Measurements from ENCODE around the gene CISH.

The CISH gene

DNA sequence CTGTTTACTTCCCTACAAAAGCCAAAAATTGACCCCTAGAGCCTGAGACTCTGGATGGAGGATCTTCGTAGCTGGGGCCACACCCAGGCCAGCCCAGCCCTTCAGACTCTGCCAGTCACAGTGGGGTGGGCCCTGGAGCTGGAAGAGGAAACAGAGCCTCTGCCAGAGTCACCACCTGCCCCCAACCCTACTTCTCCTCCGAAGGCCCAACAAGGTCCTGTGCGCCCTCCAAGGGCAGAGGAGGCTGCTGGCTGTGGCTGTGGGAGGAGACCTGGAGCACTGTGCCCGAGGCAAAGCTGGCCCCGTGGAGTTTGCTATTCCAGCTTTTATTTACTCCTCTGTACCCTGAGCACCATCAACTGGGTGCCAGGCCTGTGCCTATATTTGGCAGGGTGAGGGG, 19.0 kb downstream of the CISH start:
- no peak for DNase-seq

- peak; percentile 31 for DNase-seq
These were observed 20.3 kb downstream of the CISH start for GRCh38 chr3:50591196-50591741.

DNA sequence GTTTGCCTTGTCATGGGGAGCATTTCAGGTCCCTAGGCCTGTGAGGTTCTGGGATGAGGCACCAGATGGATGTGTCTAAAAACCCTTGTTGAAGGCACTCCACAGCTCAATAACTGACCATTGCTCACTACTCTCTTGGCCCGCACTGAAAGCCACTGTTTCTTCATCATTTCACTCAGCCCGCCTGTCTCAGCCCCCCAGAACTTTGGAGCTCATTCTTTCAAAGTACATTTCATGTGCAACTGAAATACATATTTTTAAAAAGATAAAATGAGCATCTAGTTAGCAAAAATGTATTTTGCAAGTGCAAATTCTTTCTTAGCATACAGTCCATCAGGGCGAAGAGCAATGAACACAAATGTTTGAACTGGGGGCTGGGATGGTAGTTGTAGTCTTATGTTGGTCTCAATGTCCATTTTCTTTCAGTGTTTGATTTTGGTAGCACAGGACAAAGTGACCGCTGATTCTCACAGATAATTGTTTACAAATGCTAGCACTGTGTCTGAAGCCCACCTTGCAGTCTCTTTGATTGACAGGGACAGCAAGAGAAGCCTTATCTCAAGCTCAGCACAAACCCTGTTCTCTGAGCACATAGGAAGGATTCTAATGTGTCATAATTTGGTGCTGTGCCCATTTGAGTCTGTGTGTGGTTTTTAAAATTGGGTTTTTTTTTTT, 22.7 kb downstream of the CISH start:
- DNase-seq = peak; percentile 40

DNA sequence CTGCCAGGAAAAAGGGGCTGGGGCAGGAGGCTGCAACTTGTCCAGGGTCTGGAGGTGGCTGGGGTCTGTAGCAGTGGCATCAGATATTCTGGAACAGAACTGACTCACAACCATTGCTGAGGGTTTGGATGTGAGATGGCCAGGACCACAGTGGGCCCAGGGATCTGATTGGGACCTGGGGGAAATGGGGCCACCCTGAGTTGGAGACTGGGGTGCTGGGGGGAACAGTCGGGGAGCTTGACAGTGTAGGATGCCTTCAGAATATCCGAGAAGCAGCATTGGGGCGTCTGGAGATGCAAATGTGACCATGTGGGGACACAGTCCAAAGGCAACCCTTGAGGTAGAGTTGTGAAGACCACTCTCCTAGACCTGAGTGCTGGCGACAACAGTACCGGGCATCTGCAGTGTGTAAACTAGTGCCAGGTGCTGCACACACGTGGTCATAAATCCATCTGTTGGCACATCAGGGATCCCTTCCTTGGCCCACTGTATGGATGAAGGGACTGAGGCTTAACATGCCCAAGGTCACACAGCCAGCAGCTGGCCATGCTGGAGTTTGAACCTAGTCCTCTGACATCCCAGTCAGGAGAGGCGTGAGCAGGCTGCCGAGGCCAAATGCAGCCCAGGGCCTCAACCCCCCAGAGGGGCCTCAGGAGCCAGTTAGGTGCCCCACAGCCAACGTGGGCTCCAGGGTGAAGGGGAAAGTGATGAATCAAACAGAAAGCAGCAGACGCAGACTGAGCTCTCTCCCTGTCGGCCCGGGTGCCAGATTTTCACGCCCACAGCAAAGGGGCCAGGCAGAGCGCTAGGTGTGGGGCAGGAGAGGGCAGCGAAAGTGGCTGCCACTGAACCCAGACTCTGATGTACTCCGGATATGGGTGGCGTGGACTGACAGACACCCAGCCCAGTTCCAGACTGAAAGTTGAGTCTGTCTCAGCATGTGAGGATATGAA, 23.5 kb downstream of the CISH start:
- peak; percentile 81 for DNase-seq

DNA sequence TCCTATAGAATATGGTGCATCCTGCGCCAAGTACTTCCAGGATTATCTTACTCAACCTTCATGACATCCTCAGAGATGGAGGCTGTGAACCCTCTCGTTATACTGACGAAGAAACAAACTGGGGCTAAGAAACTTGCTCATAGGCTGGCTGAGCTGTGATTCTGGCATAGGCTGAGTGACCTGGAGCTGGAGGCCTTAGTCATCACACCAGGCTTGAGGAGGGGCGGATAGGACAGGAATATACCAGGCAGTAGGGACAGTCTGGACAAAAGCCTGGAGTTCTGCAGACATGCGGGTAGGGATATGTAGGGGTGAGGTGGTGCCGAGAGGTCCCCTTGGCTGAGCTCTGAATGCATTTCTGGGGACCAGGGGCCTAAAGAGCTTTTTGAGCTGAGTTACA, 24.2 kb downstream of the CISH start:
- DNase-seq = no peak

DNA sequence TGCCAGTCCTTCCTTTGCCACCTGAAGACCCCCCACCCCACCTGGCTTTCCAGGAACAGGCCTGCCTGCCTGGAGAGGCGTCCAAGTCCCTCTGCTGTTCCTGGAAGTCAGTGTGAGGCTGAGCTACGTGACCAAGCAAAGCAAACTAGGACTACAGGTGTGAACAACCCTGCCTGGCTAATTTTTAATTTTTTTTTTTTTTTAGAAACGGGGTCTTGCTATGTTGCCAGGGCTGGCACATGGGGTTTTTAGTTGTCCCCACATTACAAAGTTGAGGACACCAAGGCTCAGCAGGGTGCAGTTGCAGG, 24.9 kb downstream of the CISH start:
- DNase-seq = no peak

GRCh38 chr3:50585919-50586762, 25.4 kb downstream of the CISH start:
- no peak for DNase-seq

DNA sequence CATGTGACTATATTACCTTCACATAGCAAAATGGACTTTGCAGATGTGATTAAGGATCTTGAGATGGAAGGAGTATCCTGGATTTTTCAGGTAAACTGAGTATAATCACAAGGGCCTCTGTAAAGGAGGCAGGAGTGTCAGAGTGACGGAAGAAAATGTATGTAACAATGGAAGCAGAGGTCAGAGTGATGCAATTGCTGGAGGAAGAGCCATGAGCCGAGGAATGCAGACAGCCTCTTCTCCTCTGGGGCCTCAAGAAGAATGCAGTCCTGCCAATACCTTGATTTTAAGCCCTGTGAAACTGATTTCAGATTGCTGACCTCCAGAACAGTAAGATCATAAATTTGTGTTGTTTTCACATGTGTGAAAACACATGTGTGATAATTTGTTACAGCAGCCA, 27.2 kb downstream of the CISH start:
- no peak for DNase-seq

- DNase-seq = no peak
These were observed 27.7 kb downstream of the CISH start for GRCh38 chr3:50583897-50584296.

DNA sequence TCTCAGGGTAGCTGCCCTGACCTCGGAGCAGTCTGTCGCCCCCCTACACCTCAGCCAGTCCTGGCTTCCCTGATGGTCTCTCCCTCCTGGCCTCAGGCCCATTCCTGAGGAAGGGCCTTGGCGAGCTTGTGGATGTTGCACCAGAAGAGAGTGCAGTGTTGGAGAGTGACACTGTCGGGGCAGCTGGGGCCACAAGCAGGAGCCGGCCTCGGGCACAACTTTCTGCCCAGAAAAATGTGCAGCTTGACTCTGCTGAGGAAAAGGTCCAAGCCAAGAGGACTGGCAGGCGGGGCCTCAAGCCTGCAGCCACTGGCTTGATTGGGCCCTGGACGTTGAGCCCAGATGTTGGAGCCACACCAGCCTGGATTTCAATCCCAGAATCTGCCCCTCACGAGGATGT, 29.5 kb downstream of the CISH start:
- DNase-seq = no peak

DNA sequence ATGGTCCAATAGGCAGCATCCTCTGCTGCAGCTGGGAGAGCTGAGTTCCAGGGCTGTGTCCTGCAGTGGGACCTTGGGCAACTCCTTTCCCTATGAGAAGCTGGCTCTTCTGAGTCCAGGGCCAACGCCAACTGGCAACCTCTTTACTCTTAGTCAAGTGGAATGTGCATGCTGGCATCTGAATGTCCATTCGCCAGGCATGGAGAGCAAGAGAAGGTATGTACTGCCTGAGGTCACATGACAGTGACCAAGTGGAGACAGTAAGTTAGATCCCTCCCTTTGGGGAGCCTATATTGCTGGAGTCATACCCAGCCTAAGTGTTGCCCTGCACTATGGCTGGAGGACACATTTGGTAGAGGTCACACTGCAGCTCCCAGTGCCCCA, 30.1 kb downstream of the CISH start:
- DNase-seq = no peak

DNA sequence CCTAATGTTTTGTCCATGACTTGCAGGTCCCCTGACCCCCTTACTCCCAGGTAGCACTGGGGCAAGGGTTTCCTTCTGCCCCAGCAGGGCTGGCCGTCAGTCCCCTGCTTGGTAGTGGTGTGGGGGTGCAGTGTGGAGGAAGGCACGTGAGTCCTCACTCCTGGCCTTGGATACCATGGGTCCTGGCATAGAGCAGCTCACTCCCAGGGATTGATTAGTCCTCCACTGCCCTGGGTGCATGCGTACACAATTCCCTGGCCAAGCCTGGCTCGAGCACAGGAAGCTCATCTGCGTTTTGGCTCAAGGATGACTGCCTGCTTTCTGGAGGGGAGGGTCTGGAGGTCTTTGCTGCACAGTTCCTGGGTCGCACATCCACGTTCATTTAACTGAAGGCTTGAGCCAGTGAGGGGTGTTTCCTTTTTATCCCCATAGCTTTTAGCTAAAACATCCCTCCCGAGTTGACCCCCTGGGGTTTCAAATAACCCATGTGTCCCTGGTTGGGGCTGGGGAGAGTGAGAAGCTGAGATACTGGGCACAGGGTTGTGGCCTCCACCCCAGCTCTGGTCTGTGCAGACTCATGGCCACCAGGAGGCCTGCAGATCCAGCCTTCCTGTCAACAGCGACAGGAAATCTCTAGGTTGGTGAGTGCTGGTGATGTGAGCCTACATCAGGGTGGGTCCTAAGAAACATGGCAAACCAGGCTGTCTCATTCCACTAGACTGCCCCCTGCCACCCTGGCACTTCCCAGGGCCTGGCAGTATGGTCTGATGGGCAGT, 30.7 kb downstream of the CISH start:
- peak; percentile 24 for DNase-seq

- no peak for DNase-seq
These were observed 34.2 kb downstream of the CISH start for GRCh38 chr3:50577348-50577747.

DNA sequence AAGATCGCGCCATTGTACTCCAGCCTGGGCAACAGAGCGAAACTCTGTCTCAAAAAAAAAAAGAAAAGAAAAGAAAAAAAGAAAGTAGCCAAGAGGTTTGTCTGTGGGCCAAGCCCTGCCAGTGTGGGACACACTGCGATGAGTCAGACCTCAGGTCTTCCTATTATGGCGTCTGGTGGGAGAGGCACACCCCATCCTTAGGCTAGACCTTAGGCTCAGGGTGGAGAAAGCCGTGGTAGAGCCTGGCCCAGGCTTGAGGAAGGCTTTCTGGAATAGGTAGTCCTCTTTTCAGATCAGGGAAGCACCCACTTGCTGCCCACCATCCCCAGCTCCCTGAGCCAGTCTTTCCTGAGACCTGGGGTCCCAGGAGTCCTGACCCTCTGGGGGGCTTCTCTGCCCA, 36.2 kb downstream of the CISH start:
- no peak for DNase-seq

DNA sequence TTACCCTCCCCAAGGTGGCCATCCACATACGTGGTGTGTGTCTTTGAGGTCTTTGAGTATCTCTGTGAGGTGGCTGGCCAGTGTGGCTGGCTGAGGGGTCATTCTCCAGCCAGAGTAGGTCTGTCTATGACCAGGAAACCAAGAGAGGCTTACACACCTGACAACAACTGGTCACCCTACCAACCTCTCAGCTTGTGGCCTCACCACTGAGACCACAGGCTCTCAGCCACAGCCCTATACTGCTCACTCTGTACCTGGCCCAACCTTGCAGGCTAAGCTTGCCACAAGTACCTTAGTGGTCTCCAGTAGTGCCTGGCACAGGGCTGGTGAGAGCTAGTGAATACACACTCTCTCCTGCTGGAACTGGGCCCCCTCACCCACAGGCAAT, 37.1 kb downstream of the CISH start:
- peak; percentile 38 for DNase-seq

DNA sequence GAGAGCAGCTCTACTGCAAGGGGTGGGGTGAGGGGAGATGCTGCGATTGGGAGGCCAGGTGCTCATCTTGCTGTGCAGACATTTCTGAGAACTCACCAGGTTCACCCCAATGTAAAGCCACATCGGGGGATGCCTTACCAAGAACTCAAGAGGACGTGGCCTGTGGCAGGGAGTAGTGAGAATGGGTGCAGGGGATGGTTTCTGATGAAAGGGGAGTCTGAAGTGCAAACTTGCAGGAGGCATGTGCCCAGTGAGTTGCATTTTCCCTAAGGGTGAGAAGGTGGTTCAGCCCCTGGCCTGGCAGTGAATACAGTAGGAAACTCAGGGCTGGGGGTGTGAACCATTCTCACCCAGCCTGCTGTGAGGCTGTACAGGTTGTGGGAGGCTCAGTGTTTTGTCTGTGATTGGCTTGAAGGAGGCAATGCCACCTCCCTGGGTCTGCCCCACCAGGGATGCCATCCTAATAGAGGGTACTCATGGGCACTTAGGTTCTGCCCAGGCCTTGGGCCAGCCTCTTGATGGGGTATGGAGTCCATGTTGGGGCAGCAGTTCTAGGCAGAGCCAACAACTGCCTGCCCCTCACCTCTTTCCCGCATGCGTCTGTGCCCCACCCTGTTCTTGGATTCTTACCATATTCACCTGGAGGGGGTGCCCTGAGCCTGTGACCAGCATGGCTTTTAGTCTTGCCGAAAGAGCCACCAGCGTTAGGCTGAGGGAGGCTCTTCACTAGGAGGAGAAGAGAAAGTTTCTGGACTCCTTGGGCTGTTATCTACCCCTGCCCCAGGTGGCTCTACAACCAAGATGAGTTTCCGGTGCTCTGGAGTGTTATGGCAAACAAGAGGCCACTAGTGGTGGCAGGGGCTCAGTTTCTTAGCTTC, 37.8 kb downstream of the CISH start:
- peak; percentile 93 for DNase-seq

DNA sequence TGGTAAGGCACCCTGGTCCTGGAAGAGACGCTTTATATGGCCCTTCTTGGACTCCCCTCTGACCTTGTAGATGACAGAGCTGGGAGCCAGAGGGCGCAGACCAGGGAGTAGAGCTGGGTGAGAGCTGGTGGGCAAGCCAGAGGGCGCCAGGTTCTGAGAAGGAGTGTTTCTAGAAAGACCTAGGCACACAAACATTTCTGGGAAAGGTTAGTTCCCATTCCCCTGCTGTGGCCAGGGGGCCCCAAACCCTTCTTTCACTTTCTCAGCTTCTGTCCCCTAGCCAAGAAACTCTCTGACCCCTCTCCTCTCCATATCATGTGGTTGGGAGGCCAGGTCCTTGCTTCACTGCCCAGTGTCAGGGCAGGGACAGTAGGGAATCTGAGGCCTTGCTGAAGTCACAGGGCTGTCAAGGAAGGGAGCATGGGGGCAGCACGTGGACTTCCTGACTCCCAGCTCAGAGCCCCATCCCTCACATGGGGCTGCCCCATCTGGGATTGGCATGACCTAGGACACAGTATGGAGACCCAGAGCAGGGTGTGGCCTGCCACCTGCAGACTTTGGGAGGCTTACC, 38.7 kb downstream of the CISH start:
- peak; percentile 20 for DNase-seq

GRCh38 chr3:50572158-50572557, 39.4 kb downstream of the CISH start:
- DNase-seq = peak; percentile 84

DNA sequence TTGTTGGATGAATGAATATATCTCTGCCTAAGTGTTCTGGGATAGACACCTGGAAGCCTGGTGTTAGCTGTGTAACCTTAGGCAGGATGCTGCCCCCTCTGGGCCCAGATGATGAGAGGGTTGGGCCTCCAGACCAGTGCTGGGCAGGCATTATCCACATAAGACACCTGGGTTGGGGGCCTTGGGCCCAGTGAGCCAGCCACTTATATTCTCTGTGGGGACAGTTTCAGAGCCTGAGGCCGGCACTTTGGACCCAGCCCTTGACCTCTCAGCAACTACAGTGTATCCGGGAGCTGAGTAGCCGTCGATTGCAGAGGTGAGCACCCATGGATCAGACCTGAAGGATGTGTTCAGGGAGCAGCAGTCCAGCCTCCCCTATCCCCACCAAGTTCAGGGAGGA, 40.1 kb downstream of the CISH start:
- no peak for DNase-seq

DNA sequence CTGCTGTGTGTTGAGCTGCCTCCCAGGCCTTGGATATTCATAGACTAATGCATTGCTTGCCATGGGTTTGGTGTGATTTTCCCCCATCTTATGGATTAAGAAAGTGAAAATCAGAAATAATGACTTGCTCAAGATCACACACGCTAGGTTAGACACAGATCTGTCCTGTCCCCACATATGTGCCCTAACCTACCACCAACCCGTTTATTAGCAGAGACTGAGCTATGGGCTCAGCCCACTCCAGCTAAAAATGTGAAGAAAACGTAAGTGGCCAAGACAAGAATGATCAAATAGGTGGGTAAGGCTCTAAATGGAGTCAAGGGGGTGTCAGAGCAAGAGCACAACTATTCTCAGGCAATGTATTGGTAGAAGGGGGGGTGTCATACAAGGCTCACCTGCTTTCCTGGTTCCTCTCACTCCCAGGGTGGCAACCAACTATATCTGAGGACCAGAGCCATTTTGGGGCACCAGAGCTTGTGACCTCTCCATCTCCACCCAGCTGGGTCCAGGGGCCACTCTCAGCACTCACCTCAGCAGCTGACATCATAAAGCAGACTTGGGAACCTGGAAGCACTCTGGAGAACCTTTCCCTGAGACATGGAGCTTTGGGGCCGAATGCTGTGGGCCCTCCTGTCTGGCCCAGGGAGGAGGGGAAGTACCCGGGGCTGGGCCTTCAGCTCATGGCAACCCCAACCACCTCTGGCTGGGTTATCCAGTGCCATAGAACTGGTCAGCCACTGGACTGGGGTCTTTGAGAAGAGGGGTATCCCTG, 40.9 kb downstream of the CISH start:
- no peak for DNase-seq

All from CD4-positive, alpha-beta T cell treated with Interleukin-4 for 4 hours (primary cell).